Naive thymus-derived CD8-positive, alpha-beta T cell (primary cell): ENCODE data around the gene JAKMIP1. TPM values are rescaled to one million over a fixed set of nuclear protein-coding genes. Genes with fewer than 3 reads are reported as not detected.

Experiments
- ATAC-seq, 2 donors: fragments of 150-1000 bp; cut with Tn5 transposase in 1 of 2; sonication (Bioruptor Pico), chemical (Tn5 transposase) in 1 of 2; 1 replicate in 1 of 2; 2 replicates in 1 of 2; pipeline ENCODE4 v1.10.0; 2021; ENCODE audit warnings: mild to moderate bottlenecking in 2 of 2, moderate library complexity in 2 of 2
- POLR2A ChIA-PET: fragments of 350-600 bp; sonication (Branson Sonifier 250); formaldehyde crosslinking; loops from one replicate; lab custom pipeline; 2021; ENCODE audit warnings: antibody characterized with exemption; lab: Charles Lee
- DNase-seq, 10 donors: peaks; one replicate each; pipeline versions ENCODE4 v3.0.0 to v3.0.0-alpha.2; 2020 to 2022
- H3K27ac Mint-ChIP-seq, 10 donors: one replicate each; pipeline ENCODE4 v1.8.0; 2020 to 2022; ENCODE audit warnings: mild to moderate bottlenecking in 10 of 10, mixed read lengths in 10 of 10, moderate library complexity in 4 of 10, inconsistent platforms in 1 of 10
- H3K27me3 Mint-ChIP-seq, 5 donors: one replicate each; pipeline ENCODE4 v1.8.0; 2021 to 2022; ENCODE audit warnings: mixed read lengths in 5 of 5
- H3K36me3 Mint-ChIP-seq, 3 donors: one replicate each; pipeline ENCODE4 v1.8.0; 2020 to 2022; ENCODE audit warnings: mixed read lengths in 3 of 3, mild to moderate bottlenecking in 2 of 3, inconsistent platforms in 1 of 3
- H3K4me1 Mint-ChIP-seq, 4 donors: one replicate each; pipeline ENCODE4 v1.8.0; 2021 to 2022; ENCODE audit warnings: mixed read lengths in 4 of 4
- H3K4me3 Mint-ChIP-seq, 10 donors: one replicate each; pipeline ENCODE4 v1.8.0; 2020 to 2022; ENCODE audit warnings: mild to moderate bottlenecking in 10 of 10, mixed read lengths in 10 of 10, moderate library complexity in 6 of 10, inconsistent platforms in 1 of 10
- H3K9me3 Mint-ChIP-seq, 9 donors: one replicate each; pipeline ENCODE4 v1.8.0; 2020 to 2022; ENCODE audit warnings: mixed read lengths in 9 of 9, mild to moderate bottlenecking in 3 of 9, inconsistent platforms in 1 of 9, moderate library complexity in 1 of 9
- polyA plus RNA-seq, 3 donors: library from polyadenylated mRNA; unstranded; fragments of 300-500 nt; fragmentation: Illumina TruSeq; gene quantifications; one replicate each; pipeline ENCODE4 v1.2.3, GENCODE V29; 2021
- total RNA-seq, 8 experiments: library from RNA in 2 of 8; stranded (reverse) in 2 of 8; gene quantifications; one replicate each; pipeline ENCODE4 v1.2.3 and lab custom pipeline; 2021 to 2026

The JAKMIP1 gene
- total and polyA plus RNA-seq, 5 experiments from 2014 or later = 0.15 to 9.6 (median 0.53) TPM; not detected in 1

DNA sequence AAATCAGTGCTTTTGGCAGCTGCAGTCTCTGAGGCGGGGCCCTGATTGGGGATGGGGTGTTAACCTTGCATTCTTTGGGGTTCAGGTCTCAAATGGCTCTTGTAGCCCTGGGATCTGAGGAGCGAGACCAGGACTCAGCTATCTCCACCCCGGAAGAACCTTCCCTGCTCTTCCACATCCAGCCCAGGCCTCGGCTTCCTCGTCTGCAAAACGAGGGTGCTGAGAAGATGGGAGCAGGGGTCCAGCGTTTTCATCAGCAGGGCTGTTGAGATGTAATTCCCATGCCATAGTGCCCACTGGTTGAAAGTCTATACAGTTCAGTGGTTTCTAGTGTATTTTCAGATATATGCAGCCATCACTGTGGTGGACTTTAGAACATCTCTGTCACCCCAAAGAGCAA, 34.7 kb upstream of the JAKMIP1 start:
- peaks cover 0 to 5% (median 0%) of the 10 kb centered on the region in 5 donors for H3K27me3 Mint-ChIP-seq
- POLR2A ChIA-PET = no interaction called here
- H3K27ac Mint-ChIP-seq = no peak overlapping the region
- DNase-seq = no peak
- ATAC-seq = no peak
- no peaks in the 10 kb centered on the region for H3K4me1 Mint-ChIP-seq
- H3K9me3 Mint-ChIP-seq = no peaks in the 10 kb centered on the region
- H3K36me3 Mint-ChIP-seq = no peaks in the 10 kb centered on the region
- no peak overlapping the region for H3K4me3 Mint-ChIP-seq

DNA sequence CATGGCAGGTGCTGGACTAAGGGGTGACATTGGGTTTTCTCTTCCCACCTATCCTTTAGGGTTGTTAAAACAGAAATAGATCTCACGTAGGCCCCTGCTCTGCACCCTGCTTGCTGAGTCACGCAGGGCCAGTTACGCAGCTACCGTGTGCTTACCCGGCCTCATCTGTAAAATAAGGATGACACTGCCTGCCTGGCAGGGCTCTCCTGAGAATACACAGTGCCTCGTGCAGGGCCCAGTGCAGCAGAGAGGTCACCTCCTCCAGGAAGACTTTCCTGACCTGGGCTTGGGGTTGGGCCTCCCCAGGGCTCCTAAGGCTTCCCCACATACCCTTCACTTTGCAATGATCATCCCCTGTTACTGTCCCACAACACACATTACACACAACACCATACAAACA, 33.6 kb upstream of the JAKMIP1 start:
- peaks cover 0 to 11% (median under 1%) of the 10 kb centered on the region in 5 donors for H3K27me3 Mint-ChIP-seq
- H3K4me3 Mint-ChIP-seq = no peak overlapping the region
- no peaks in the 10 kb centered on the region for H3K9me3 Mint-ChIP-seq
- DNase-seq (no peak), ATAC-seq (no peak)
- H3K36me3 Mint-ChIP-seq = no peaks in the 10 kb centered on the region
- H3K27ac Mint-ChIP-seq = no peak overlapping the region
- POLR2A ChIA-PET = no interaction called here
- no peaks in the 10 kb centered on the region for H3K4me1 Mint-ChIP-seq

DNA sequence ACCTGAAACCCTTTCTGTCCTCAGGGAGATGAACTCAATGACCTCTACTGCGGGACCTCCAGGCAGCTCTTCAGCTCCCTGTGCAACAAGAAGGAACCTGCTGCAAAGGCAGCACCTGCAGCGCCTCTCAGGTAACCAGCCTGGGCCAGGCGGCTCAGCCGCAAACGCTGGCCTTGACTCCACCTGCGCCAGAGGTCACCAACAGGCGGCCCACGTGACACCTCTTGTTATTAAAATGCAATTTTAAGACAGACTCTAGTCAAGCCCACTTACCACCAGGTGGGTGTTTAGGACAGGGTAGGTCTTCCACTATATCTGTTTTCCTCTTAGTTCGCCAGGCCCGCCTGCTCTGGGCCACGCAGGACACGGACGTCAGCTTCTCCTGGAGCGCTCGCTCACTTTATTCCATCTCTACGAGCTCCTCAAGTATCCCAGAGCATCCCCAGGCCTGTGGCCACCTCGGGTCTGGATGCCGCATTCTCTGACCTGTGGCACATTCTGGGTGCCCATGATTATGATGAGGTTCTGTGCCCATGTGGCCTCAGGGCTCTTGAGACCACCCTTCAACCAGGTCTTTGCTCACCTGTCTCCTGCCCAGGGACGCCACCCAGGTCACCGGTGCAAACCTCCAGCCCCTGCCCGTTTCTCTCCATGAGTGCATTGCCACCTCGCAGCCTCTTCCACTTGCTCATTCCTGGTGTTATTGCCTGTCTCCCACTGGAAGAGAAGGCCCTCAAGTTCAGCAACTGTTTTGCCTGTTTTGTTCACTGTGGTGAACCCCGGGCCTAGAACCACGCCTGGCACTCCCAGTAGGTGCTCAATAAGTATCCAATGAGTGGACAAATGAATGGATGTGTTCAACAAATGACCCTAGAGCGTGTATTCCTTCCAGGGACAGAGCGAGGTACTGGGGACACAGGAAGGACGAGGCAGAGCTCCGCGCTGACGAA, 32.8 kb upstream of the JAKMIP1 start:
- no peak for DNase-seq
- H3K27ac Mint-ChIP-seq = no peak overlapping the region
- no peak for ATAC-seq
- no peaks in the 10 kb centered on the region for H3K36me3 Mint-ChIP-seq
- H3K4me1 Mint-ChIP-seq = no peaks in the 10 kb centered on the region
- peaks cover 0 to 14% (median 4%) of the 10 kb centered on the region in 5 donors for H3K27me3 Mint-ChIP-seq
- H3K4me3 Mint-ChIP-seq = no peak overlapping the region
- POLR2A ChIA-PET = no interaction called here
- no peaks in the 10 kb centered on the region for H3K9me3 Mint-ChIP-seq

DNA sequence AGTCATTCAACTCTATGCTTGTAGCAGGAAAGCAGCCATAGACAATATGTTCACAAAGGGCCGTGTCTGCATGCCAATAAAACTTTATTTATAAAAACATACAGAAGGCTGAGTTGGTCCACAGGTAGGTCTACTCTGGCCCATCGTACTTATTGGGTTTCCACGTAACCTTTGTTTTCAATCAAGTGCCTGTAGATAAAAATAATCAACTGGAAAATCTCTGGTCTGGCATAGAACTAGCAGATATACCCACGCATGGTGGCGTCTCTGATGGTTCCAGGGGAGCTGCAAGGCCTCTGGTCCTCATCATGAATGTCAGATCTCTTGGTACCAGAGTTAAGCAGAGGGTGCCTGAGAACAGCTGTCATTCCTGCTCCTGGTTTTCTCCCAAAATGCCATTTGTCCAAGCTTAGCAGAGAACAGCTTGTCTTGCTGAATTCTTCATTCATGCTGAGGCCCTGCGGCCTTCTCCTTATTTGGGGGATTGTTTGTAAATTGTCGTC, 31.4 kb upstream of the JAKMIP1 start:
- Mint-ChIP-seq H3K4me3 (no peak overlapping the region), H3K36me3 (no peaks in the 10 kb centered on the region), H3K27me3 (peaks cover 0 to 17% (median 6%) of the 10 kb centered on the region in 5 donors), H3K27ac (no peak overlapping the region), H3K9me3 (no peaks in the 10 kb centered on the region), H3K4me1 (no peaks in the 10 kb centered on the region)
- DNase-seq = no peak
- ATAC-seq = no peak
- POLR2A ChIA-PET = no interaction called here

DNA sequence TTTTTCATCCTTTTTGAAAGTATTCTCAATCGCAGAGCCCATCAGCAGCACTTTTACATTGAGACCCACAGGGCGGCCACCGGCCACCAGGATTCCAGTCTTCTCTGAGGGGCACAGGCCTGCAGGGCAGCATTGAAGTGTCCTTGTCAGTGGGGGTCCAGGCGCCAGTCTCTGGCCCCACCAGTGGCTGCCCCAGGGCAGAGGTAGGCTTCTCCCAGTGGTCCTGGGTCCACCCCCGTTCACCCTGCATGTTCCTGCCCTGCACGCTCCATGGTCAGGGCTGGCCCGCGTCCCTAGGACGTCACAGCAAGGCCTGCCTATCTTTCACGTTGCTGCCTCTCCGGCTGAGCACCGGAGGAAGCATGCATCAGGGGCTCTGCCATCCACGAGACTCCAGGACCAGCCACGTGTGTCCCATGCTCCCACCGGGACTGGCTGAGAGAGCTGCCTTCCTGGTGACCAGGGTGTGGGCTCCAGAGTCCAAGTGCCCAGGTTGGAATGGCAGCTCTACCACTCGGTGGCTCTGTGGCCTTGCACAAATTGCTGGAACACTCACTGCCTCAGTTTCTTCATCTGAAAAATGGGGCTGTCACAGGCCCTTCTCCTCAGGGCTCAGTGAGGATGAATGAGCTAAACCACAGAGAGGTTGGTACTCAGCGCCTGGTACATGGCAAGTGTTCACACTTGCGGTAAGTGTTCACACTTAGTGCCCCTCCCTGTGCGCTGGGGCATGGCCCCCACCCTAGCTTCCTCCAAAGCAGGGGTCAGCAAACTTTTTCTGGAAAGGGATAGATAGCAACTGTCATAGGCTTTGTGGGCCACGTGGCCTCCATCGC, 30.7 kb upstream of the JAKMIP1 start:
- ATAC-seq = no peak
- H3K36me3 Mint-ChIP-seq = no peaks in the 10 kb centered on the region
- no peaks in the 10 kb centered on the region for H3K4me1 Mint-ChIP-seq
- peak overlapping the region in 1 of 10 donors; percentile 6 for H3K27ac Mint-ChIP-seq
- H3K27me3 Mint-ChIP-seq = peaks cover 0 to 22% (median 13%) of the 10 kb centered on the region in 5 donors
- H3K4me3 Mint-ChIP-seq = no peak overlapping the region
- POLR2A ChIA-PET = no interaction called here
- no peaks in the 10 kb centered on the region for H3K9me3 Mint-ChIP-seq
- DNase-seq = no peak

DNA sequence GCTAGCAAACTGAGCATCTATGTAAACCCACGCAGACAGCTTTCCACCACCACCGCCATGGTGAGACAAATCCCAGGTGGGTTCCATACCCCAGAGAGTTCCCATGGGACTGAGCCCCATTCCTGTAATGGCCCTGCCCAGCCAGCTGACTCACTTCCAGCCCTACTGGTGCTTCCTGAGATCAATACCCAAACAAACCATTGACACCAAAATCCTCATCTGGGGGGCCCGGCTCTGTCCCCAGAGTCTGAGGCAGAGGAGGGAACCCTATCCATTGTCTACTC, 30.1 kb upstream of the JAKMIP1 start:
- no peak overlapping the region for H3K4me3 Mint-ChIP-seq
- no peaks in the 10 kb centered on the region for H3K9me3 Mint-ChIP-seq
- H3K27ac Mint-ChIP-seq = no peak overlapping the region
- H3K4me1 Mint-ChIP-seq = no peaks in the 10 kb centered on the region
- peaks cover 2 to 27% (median 19%) of the 10 kb centered on the region in 5 donors for H3K27me3 Mint-ChIP-seq
- POLR2A ChIA-PET = no interaction called here
- DNase-seq = no peak
- ATAC-seq = no peak
- H3K36me3 Mint-ChIP-seq = no peaks in the 10 kb centered on the region

DNA sequence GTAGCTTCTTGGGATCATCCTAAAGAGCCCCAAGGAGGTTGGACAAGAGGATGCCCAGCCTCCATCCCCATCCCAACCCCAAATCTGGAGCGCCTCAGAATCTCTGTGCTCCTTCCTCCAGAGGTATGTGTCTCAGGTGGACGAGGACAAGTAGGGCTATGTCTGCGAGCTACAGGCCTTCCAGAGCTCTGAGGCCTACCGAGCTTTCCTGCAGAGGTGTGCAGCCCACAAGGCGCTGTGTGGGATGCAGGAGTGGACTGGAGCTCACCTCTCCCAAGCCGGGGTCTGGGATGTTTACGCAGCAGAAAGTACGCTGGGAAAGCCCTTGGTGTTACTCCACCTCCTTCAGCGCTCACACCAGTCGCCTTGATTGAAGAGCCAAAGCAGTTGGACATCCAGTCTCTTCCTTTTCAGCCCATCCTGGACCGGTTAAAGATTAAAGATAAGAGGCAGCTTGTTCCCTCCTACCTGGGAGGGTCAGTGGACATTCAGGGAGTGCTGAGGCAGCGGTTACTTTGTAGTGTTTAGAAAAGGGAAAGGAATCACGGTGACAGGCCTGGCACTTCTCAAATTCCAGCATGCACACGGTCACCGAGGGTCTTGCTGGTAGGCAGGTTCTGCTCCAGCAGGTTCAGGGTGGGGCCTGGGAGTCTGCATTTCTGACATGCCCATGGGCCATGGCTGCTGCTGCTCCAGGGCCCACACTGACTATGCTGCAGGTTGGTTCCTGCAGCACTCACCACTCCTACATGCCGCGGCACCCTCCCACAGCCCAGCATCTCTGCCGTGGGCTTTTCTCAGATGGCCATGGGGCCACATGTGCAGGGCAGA, 29.5 kb upstream of the JAKMIP1 start:
- ATAC-seq = no peak
- Mint-ChIP-seq H3K27me3 (peaks cover 4 to 27% (median 25%) of the 10 kb centered on the region in 5 donors), H3K4me3 (no peak overlapping the region), H3K27ac (no peak overlapping the region), H3K36me3 (no peaks in the 10 kb centered on the region), H3K4me1 (no peaks in the 10 kb centered on the region), H3K9me3 (no peaks in the 10 kb centered on the region)
- DNase-seq = no peak
- POLR2A ChIA-PET = no interaction called here

DNA sequence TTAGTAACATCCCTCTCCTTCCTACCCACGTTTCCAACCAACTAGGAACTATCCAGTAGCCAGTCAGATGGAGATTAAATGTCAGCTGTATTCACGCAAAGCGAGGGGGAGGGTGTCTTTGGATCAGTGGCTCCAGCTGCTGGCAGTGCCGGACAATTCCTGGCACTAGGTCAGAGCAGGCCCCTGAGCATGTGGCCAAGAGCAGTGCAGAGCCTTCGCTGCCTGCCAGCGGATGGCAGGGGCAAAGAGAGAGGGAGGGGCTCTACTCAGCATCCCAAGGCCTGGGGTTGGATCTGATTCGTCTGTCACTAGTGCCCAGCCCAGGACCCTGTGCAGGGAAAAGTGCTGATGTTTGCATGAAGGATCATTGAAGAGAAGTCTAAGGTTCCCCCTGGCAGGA, 28.7 kb upstream of the JAKMIP1 start:
- POLR2A ChIA-PET = no interaction called here
- Mint-ChIP-seq H3K27me3 (peaks cover 6 to 32% (median 27%) of the 10 kb centered on the region in 5 donors), H3K27ac (no peak overlapping the region), H3K36me3 (no peaks in the 10 kb centered on the region), H3K4me1 (no peaks in the 10 kb centered on the region), H3K4me3 (no peak overlapping the region), H3K9me3 (peaks cover 0 to 4% (median 0%) of the 10 kb centered on the region in 9 donors)
- ATAC-seq (no peak), DNase-seq (no peak)

DNA sequence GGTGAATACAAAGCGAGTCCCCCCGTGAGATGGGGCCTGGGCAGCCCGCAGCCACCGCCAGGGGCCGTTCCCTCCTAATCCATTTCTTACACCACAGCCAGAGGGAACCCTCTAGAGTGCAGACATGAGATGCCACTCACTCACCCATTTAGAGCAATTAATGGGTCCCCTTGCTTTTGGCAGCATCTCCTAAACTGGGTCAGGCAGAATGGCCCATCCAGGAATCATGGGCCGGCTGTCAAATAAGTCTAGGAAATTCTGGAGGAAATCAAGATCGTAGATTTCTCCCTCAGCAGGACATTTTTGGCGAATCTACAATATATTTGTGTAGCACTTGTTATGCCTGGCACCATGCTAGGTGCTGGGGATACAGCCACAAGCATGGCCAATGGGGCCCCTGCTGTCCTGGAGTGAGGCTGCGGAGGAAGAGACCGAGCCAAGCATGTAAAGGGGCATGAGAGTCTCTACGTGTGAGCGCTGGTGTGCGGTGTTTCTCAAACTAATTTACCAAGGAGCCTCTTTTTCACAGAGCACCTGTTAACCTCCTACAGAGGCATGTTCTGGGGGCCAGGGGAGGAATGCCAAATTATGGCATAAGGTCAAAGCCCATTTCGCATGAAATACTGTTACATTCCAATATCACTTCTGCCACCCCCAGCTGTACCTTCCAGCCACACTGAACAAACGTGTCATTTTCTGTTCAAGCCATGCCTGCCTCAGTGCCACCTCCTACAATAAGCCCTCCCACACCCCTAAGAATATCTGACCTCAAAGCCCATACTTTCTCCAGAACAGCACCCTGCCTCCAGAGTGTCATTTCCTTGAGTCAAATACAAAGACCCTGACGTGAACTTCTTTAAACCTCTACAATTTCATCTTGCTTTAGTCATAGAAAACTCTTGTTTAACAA, 28.1 kb upstream of the JAKMIP1 start:
- no peaks in the 10 kb centered on the region for H3K4me1 Mint-ChIP-seq
- no peaks in the 10 kb centered on the region for H3K36me3 Mint-ChIP-seq

DNA sequence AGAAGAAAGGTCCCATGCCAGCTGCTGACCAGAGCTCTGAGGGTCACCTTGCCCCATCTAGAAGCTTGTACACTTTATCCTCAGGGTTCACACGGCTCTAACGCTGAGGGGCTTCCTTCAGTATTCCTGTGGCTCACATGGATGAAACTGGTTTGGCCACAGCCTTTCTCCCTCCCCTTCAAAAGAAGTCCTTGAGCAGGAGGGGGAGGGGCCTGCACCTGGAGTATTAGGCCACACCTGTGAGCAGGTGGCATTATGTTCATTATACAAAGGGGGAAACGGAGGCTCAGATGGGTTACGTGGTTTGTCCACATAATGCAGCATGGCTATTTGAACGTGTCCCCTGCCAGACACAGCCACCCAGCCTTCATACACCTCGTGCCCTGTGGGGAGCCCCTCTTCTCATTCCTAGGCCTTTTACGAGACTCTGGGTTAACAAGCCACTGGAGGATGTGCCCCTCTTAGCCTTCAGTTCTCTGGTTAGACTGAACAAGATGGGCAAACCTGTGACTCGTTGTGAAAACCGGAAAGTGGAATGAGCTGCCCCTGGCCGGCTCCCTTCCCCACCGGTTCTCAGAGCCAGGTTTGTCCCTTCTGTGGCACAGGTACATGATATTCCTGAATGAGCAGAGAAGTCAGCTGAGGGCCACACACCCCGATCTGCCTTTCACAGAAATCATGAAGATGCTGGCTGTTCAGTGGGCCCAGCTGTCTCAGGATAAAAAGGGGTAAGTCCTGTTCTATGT, 27.2 kb upstream of the JAKMIP1 start:
- ATAC-seq (no peak), DNase-seq (no peak)
- H3K27ac Mint-ChIP-seq = no peak overlapping the region
- H3K27me3 Mint-ChIP-seq = peaks cover 15 to 46% (median 33%) of the 10 kb centered on the region in 5 donors
- no peak overlapping the region for H3K4me3 Mint-ChIP-seq
- H3K9me3 Mint-ChIP-seq = peaks cover 0 to 6% (median 0%) of the 10 kb centered on the region in 9 donors
- POLR2A ChIA-PET = no interaction called here
- peaks cover 0 to 6% (median 0%) of the 10 kb centered on the region in 3 donors for H3K36me3 Mint-ChIP-seq
- peaks cover 0 to 1% (median 0%) of the 10 kb centered on the region in 4 donors for H3K4me1 Mint-ChIP-seq

More for the DNA sequence above, 28.1 kb upstream of the JAKMIP1 start:
- peaks cover 9 to 39% (median 30%) of the 10 kb centered on the region in 5 donors for H3K27me3 Mint-ChIP-seq
- ATAC-seq (no peak), DNase-seq (no peak)
- H3K4me3 Mint-ChIP-seq = no peak overlapping the region
- H3K27ac Mint-ChIP-seq = no peak overlapping the region
- POLR2A ChIA-PET = no interaction called here
- H3K9me3 Mint-ChIP-seq = peaks cover 0 to 4% (median 0%) of the 10 kb centered on the region in 9 donors

DNA sequence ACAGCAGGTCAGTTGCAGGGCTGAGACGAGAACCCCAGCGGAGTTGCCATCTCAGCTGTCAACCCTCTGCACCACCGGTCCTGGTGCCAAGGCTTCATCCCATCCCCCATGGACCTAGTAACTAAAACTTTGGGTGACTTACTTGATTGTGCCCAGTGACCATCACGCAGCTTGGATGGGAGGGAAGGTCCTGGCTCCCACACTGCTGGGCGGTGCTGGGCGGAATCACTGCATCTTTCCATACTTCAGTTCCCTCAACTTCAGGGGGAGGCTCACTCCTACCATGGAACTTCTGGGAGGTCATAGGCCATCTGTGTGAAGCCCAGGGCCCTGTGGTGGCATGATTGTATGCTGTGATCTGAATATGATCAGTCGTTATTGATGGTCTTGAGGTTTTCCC, 26.2 kb upstream of the JAKMIP1 start:
- POLR2A ChIA-PET = interaction anchor here (0.6 kb wide), 1 partner anchor 719 kb away, joined by 4 read pairs; no protein-coding TSS in a partner anchor
- peaks cover 18 to 51% (median 35%) of the 10 kb centered on the region in 5 donors for H3K27me3 Mint-ChIP-seq

More for the DNA sequence above, 26.2 kb upstream of the JAKMIP1 start:
- ATAC-seq (no peak), DNase-seq (no peak)
- H3K36me3 Mint-ChIP-seq = peaks cover 0 to 9% (median under 1%) of the 10 kb centered on the region in 3 donors
- H3K9me3 Mint-ChIP-seq = peaks cover 0 to 9% (median 0%) of the 10 kb centered on the region in 9 donors
- peaks cover 0 to 3% (median under 1%) of the 10 kb centered on the region in 4 donors for H3K4me1 Mint-ChIP-seq
- H3K4me3 Mint-ChIP-seq = no peak overlapping the region
- no peak overlapping the region for H3K27ac Mint-ChIP-seq
